ENCODE measurements around the gene FA2H.
"Not testable (repeated sequence)": the region's sequence is repeated elsewhere in the genome, so short reads cannot be mapped to it uniquely, and the experiment has no call there.

Gene FA2H

DNA sequence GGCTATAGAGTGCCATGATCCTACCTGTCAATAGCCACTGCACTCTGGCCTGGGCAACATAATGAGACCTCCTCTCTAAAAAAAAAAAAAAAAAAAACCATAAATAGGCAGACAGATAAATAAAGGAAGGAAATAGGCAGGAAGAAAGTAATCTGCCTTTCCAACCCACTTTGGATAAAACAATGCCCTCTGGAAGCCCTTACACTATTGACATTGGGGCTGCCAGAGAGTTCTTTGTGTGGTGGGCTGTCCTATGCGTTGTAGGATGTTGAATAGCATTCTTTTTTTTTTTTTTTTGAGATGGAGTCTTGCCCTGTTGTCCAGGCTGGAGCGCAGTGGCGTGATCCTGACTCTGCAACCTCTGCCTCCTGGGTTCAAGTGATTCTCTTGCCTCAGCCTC lies 100.7 kb downstream of the FA2H start:
- Histone ChIP-seq H3K9me3 (ENCODE audit: insufficient read depth, low read length, severe bottlenecking) (no peaks in the 10 kb centered on the region), H3K4me3 (ENCODE audit: low read depth in 1 of 2, low read length in 2 of 2) (no peak overlapping the region), H3K4me1 (ENCODE audit: insufficient read depth, low read length) (no peaks in the 10 kb centered on the region), H4K20me1 (ENCODE audit: insufficient read depth, low read length) (no peaks in the 10 kb centered on the region), H2AFZ (ENCODE audit: low read depth, low read length) (no peak overlapping the region), H3K9ac (ENCODE audit: low read depth, low read length) (no peak overlapping the region), H3K27me3 (ENCODE audit: insufficient read depth, low read length, poor library complexity) (no peaks in the 10 kb centered on the region), H3K36me3 (ENCODE audit: insufficient read depth, low read length) (peaks cover 13% of the 10 kb centered on the region; the same call in 1 of the 2 replicates), H3K4me2 (ENCODE audit: insufficient read depth, low read length) (no peak overlapping the region), H3K27ac (ENCODE audit: low read length) (no peak overlapping the region), H3K79me2 (ENCODE audit: insufficient read depth, low read length) (no peaks in the 10 kb centered on the region)
- TF ChIP-seq, protein P1, sequence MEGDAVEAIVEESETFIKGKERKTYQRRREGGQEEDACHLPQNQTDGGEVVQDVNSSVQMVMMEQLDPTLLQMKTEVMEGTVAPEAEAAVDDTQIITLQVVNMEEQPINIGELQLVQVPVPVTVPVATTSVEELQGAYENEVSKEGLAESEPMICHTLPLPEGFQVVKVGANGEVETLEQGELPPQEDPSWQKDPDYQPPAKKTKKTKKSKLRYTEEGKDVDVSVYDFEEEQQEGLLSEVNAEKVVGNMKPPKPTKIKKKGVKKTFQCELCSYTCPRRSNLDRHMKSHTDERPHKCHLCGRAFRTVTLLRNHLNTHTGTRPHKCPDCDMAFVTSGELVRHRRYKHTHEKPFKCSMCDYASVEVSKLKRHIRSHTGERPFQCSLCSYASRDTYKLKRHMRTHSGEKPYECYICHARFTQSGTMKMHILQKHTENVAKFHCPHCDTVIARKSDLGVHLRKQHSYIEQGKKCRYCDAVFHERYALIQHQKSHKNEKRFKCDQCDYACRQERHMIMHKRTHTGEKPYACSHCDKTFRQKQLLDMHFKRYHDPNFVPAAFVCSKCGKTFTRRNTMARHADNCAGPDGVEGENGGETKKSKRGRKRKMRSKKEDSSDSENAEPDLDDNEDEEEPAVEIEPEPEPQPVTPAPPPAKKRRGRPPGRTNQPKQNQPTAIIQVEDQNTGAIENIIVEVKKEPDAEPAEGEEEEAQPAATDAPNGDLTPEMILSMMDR (IDR thresholded peaks at IDR 0.05; ENCODE audit: borderline replicate concordance, extremely low read depth, low read length, poor library complexity, severe bottlenecking) = no peak
- TF ChIP-seq EZH2 (IDR thresholded peaks at IDR 0.05; ENCODE audit: borderline replicate concordance, low read depth, low read length, severe bottlenecking) = no peak
- DNase-seq (no peak), ATAC-seq (ENCODE audit: insufficient read depth, low read depth) (no peak)

GRCh38 chr16:74668877-74669276 lies 105.7 kb downstream of the FA2H start:
- DNase-seq; H2AFZ ChIP-seq (ENCODE audit: low read depth, low read length); H3K9ac ChIP-seq (ENCODE audit: low read depth, low read length); H3K27ac ChIP-seq (ENCODE audit: low read length); ATAC-seq (ENCODE audit: insufficient read depth, low read depth); H3K4me2 ChIP-seq (ENCODE audit: insufficient read depth, low read length); H3K4me3 ChIP-seq (ENCODE audit: low read depth in 1 of 2, low read length in 2 of 2); H3K27me3 ChIP-seq (ENCODE audit: insufficient read depth, low read length, poor library complexity); H3K9me3 ChIP-seq (ENCODE audit: insufficient read depth, low read length, severe bottlenecking): not testable (repeated sequence)
- H3K79me2 ChIP-seq (ENCODE audit: insufficient read depth, low read length) = peaks cover 38% of the 10 kb centered on the region
- H3K4me1 ChIP-seq (ENCODE audit: insufficient read depth, low read length) = peaks cover 35% of the 10 kb centered on the region
- peaks cover 33% of the 10 kb centered on the region for H3K36me3 ChIP-seq (ENCODE audit: insufficient read depth, low read length)
- H4K20me1 ChIP-seq (ENCODE audit: insufficient read depth, low read length) = peaks cover 15% of the 10 kb centered on the region

- Histone ChIP-seq H3K27me3 (ENCODE audit: insufficient read depth, low read length, poor library complexity) (no peaks in the 10 kb centered on the region), H3K4me2 (ENCODE audit: insufficient read depth, low read length) (peak overlapping the region; percentile 80), H3K79me2 (ENCODE audit: insufficient read depth, low read length) (peaks cover 53% of the 10 kb centered on the region), H3K36me3 (ENCODE audit: insufficient read depth, low read length) (peaks cover 48% of the 10 kb centered on the region), H4K20me1 (ENCODE audit: insufficient read depth, low read length) (peaks cover 29% of the 10 kb centered on the region), H3K9me3 (ENCODE audit: insufficient read depth, low read length, severe bottlenecking) (no peaks in the 10 kb centered on the region), H3K27ac (ENCODE audit: low read length) (peak overlapping the region; percentile 99), H3K4me3 (ENCODE audit: low read depth in 1 of 2, low read length in 2 of 2) (peak overlapping the region; percentile 36 to 61), H3K4me1 (ENCODE audit: insufficient read depth, low read length) (peaks cover 50% of the 10 kb centered on the region), H2AFZ (ENCODE audit: low read depth, low read length) (peak overlapping the region; percentile 90), H3K9ac (ENCODE audit: low read depth, low read length) (peak overlapping the region; percentile 83)
- TF ChIP-seq, protein P1 (IDR thresholded peaks at IDR 0.05; ENCODE audit: borderline replicate concordance, extremely low read depth, low read length, poor library complexity, severe bottlenecking) = no peak
- no peak for TF ChIP-seq EZH2 (IDR thresholded peaks at IDR 0.05; ENCODE audit: borderline replicate concordance, low read depth, low read length, severe bottlenecking)
- ATAC-seq (ENCODE audit: insufficient read depth, low read depth) = peak; percentile 29
- peak; percentile 79 for DNase-seq
Observed at GRCh38 chr16:74667255-74667700, 107.3 kb downstream of the FA2H start.

DNA sequence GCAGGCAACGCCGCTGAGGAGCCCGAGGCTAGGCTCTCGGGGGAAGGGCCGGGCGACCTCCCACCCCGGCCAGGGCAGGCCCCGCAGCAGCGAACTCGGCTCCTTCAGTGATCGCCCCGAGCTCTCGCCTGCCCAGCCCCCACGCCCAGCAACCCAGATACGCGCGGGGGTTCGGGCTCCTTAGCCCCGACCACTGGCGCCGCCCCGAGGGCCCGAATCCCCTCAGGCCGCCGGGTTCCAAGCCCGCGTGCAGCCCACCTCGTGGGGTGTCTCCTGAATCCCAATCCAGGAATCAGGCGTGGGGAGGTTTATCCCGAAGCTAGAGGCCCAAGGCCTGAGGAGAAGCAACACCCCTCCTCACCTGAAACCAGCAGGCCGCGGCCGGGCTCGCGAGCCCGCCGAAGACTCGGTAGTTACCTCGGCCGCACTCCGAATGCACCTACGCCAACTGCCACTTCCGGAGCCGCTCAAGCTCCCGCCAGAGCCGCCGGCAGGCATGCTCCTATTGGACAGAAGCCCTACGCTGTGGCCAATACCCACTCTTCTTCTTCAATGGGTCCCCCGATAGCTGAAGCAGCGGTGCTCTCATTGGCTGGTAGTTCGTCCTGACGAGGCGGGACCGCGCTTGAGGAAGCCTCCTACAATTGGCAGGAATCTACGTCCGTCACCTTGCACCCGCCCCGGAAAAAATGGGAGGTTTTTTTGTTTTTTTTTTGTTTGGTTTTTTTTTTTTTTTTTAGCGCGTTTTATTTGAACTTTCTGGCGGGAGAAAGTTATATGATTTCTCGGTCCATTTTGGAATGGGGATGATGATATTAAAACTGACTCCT lies 108.0 kb downstream of the FA2H start, which contains the start of gene RFWD3:
RFWD3 (minus strand) TSS at position 453 of the 830 bp plus-strand sequence. CDS start 5,428 bp downstream, outside the sequence.
- no peaks in the 10 kb centered on the region for H3K9me3 ChIP-seq (ENCODE audit: insufficient read depth, low read length, severe bottlenecking)
- H3K4me2 ChIP-seq (ENCODE audit: insufficient read depth, low read length) = peak within 1 kb of the TSS; percentile 80
- TF ChIP-seq, protein P1 (IDR thresholded peaks at IDR 0.05; ENCODE audit: borderline replicate concordance, extremely low read depth, low read length, poor library complexity, severe bottlenecking) = no peak
- no peak for TF ChIP-seq EZH2 (IDR thresholded peaks at IDR 0.05; ENCODE audit: borderline replicate concordance, low read depth, low read length, severe bottlenecking)
- H3K9ac ChIP-seq (ENCODE audit: low read depth, low read length) = peak within 1 kb of the TSS; percentile 98
- peaks cover 60% of the 10 kb centered on the region for H3K79me2 ChIP-seq (ENCODE audit: insufficient read depth, low read length)
- peaks cover 35% of the 10 kb centered on the region for H4K20me1 ChIP-seq (ENCODE audit: insufficient read depth, low read length)
- peaks cover 48% of the 10 kb centered on the region for H3K36me3 ChIP-seq (ENCODE audit: insufficient read depth, low read length)
- no peaks in the 10 kb centered on the region for H3K27me3 ChIP-seq (ENCODE audit: insufficient read depth, low read length, poor library complexity)
- peak within 1 kb of the TSS; percentile 80 to 81 for H3K4me3 ChIP-seq (ENCODE audit: low read depth in 1 of 2, low read length in 2 of 2)
- ATAC-seq (ENCODE audit: insufficient read depth, low read depth) (peak; percentile 99), DNase-seq (peak; percentile 98)
- peaks cover 55% of the 10 kb centered on the region for H3K4me1 ChIP-seq (ENCODE audit: insufficient read depth, low read length)
- peak within 1 kb of the TSS; percentile 90 for H2AFZ ChIP-seq (ENCODE audit: low read depth, low read length)
- H3K27ac ChIP-seq (ENCODE audit: low read length) = peak within 1 kb of the TSS; percentile 99
